ENCODE results near the gene BICRA. TPM values are rescaled to one million over a fixed set of nuclear protein-coding genes. Genes with fewer than 3 reads are reported as not detected.

The BICRA gene
- total and polyA plus RNA-seq, 9 of the 15 experiments (the other 6 are each of a cell fraction or from before 2014, with no cell fraction given), result 0.01 to 8.8 (median 1.2) TPM

- Histone ChIP-seq H3K27ac (ENCODE audit: extremely low read depth, low read depth, low read length) (no peak overlapping the region), H3K36me3 (ENCODE audit: control insufficient read depth, insufficient read depth, low read length) (peaks cover 96% of the 10 kb centered on the region; the same call in 2 of the 3 replicates), H3K4me1 (replicated peaks in 1 of 2; ENCODE audit: control insufficient read depth in 2 of 2, insufficient read depth in 2 of 2, low read length in 2 of 2) (peaks cover 0 to 21% of the 10 kb centered on the region in 2 experiments; a peak in 2 of 5 replicates), H3K9ac (ENCODE audit: insufficient read depth in 1 of 2, low read depth in 2 of 2, low read length in 2 of 2) (no peak overlapping the region; a peak in 1 of 4 replicates), H3K9me1 (ENCODE audit: control insufficient read depth, insufficient read depth, low read length) (peaks cover 3% of the 10 kb centered on the region), H4K20me1 (replicated peaks; ENCODE audit: control insufficient read depth, insufficient read depth, low read length) (peaks cover 6% of the 10 kb centered on the region), H3K27me3 (ENCODE audit: control insufficient read depth in 2 of 2, insufficient read depth in 2 of 2, low read length in 2 of 2) (no peaks in the 10 kb centered on the region), H2AFZ (ENCODE audit: low read depth, low read length) (no peak overlapping the region), H3K9me3 (replicated peaks; ENCODE audit: control insufficient read depth, insufficient read depth, low read depth, low read length) (no peaks in the 10 kb centered on the region), H3K79me2 (ENCODE audit: control insufficient read depth, insufficient read depth, low read length) (peaks cover 20% of the 10 kb centered on the region), H3K4me2 (ENCODE audit: insufficient read depth, low read length) (no peak overlapping the region), H3K4me3 (no peak overlapping the region)
- in situ Hi-C loops (cut with MboI), result no loop called here
- ATAC-seq (no peak), DNase-seq (ENCODE audit: extremely low read depth in 1 of 4, low spot score in 3 of 4) (no peak), FAIRE-seq (no peak)
- POLR2A ChIA-PET, result interaction anchor here (0.7 to 1.6 kb wide), 3 partner anchors 13 to 101 kb away, joined by 3 to 7 read pairs (median 3); partner anchors contain the start of gene EHD2
- no peak for TF ChIP-seq NR2C1 (IDR thresholded peaks at IDR 0.05)
- no peak for TF ChIP-seq NR2C1 (tag; IDR thresholded peaks at IDR 0.05)
- TF ChIP-seq, protein P1, sequence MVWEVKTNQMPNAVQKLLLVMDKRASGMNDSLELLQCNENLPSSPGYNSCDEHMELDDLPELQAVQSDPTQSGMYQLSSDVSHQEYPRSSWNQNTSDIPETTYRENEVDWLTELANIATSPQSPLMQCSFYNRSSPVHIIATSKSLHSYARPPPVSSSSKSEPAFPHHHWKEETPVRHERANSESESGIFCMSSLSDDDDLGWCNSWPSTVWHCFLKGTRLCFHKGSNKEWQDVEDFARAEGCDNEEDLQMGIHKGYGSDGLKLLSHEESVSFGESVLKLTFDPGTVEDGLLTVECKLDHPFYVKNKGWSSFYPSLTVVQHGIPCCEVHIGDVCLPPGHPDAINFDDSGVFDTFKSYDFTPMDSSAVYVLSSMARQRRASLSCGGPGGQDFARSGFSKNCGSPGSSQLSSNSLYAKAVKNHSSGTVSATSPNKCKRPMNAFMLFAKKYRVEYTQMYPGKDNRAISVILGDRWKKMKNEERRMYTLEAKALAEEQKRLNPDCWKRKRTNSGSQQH (CRISPR knock-in tag; IDR thresholded peaks at IDR 0.05), result no peak
- peak; percentile 67 for TF ChIP-seq RBFOX2 (IDR thresholded peaks at IDR 0.05; ENCODE audit: low read depth, low read length)
- TF ChIP-seq POLR2A (conservative IDR thresholded peaks at IDR 0.05), result 0 out of 2 replicates have a peak, but pooled peaks have one; percentile 18
- TF ChIP-seq MAX (CRISPR knock-in tag; IDR thresholded peaks at IDR 0.05), result no peak
- peak; percentile 42; the same call in 1 of the 2 replicates for TF ChIP-seq POLR2G (IDR thresholded peaks at IDR 0.05; ENCODE audit: low read depth, low read length)
- TF ChIP-seq MBD2 (IDR thresholded peaks at IDR 0.05; ENCODE audit: borderline replicate concordance, low read depth), result no peak
- WGBS (ENCODE audit: insufficient coverage, low coverage, missing lambda C conversion rate), result 95% methylated on average over 25 of the region's 27 CpGs
- intact Hi-C loops (cut with micrococcal nuclease), result no loop called here
- CTCF ChIA-PET (ENCODE audit: low intra/inter-chr PET ratio), result no interaction called here
- BruUV-seq (replicated peaks), result no TSS peak
These were observed 143.7 kb downstream of the BICRA start for GRCh38 chr19:47752440-47753211.

Small RNA genes lying within 50 kb of the gene (small RNA-seq; reads per million reads assigned to genes)
- gene RN7SL322P, result not detected

Other genes starting within 250 kb of the BICRA start
Only the 7 nearest of the 10 such genes appear.
- 0.64 and 0.86 TPM in 2 replicates for gene SLC8A2, start 137.2 kb upstream of the BICRA start, total RNA-seq (2014; rRNA removed)
- gene SLC8A2, start 137.2 kb upstream of the BICRA start, total RNA-seq (2014; rRNA removed; fragmentation: Illumina TruSeq; extraction: Trizol), result 0.10 and 0.15 TPM in 2 replicates
- gene SLC8A2, start 137.2 kb upstream of the BICRA start, total RNA-seq (2015; rRNA removed; fragmentation: Illumina TruSeq; extraction: Trizol), result 0.30 TPM in 1 of 2 replicates, not detected in the other
- 0.60 and 0.66 TPM in 2 replicates for gene SLC8A2, start 137.2 kb upstream of the BICRA start, total RNA-seq (2021)
- 0.09 and 0.17 TPM in 2 replicates for gene SLC8A2, start 137.2 kb upstream of the BICRA start, polyA plus RNA-seq (2011; rRNA removed)
- 0.07 and 0.43 TPM in 2 replicates for gene SLC8A2, start 137.2 kb upstream of the BICRA start, polyA plus RNA-seq (2014; fragmentation: Illumina TruSeq; extraction: Trizol)
- not detected for gene SLC8A2, start 137.2 kb upstream of the BICRA start, polyA plus RNA-seq (2014; fragmentation: Nextera tagmentation; extraction: Ambion mirVana)
- 0.18 and 0.32 TPM in 2 replicates for gene SLC8A2, start 137.2 kb upstream of the BICRA start, polyA plus RNA-seq (2014; rRNA removed)
- 8.5 and 11.9 TPM in 2 replicates for gene KPTN, start 124.9 kb upstream of the BICRA start, total RNA-seq (2014; rRNA removed)
- 4.9 and 6.4 TPM in 2 replicates for gene KPTN, start 124.9 kb upstream of the BICRA start, total RNA-seq (2014; rRNA removed; fragmentation: Illumina TruSeq; extraction: Trizol)
- gene KPTN, start 124.9 kb upstream of the BICRA start, total RNA-seq (2015; rRNA removed; fragmentation: Illumina TruSeq; extraction: Trizol), result 7.8 and 8.0 TPM in 2 replicates
- 14.3 and 16.3 TPM in 2 replicates for gene KPTN, start 124.9 kb upstream of the BICRA start, total RNA-seq (2021)
- gene KPTN, start 124.9 kb upstream of the BICRA start, polyA plus RNA-seq (2011; rRNA removed), result 10.0 and 10.5 TPM in 2 replicates
- 12.3 and 18.2 TPM in 2 replicates for gene KPTN, start 124.9 kb upstream of the BICRA start, polyA plus RNA-seq (2014; fragmentation: Illumina TruSeq; extraction: Trizol)
- 1 to 10 TPM in 1 of 2 experiments, under 1 TPM in 1; 0.56 to 2.7 TPM for gene KPTN, start 124.9 kb upstream of the BICRA start, polyA plus RNA-seq (2014; fragmentation: Nextera tagmentation; extraction: Ambion mirVana)
- gene KPTN, start 124.9 kb upstream of the BICRA start, polyA plus RNA-seq (2014; rRNA removed), result 16.2 and 18.6 TPM in 2 replicates
- 98.6 and 103 TPM in 2 replicates for gene NAPA, start 94.1 kb upstream of the BICRA start, total RNA-seq (2014; rRNA removed)
- 23.3 and 25.7 TPM in 2 replicates for gene NAPA, start 94.1 kb upstream of the BICRA start, total RNA-seq (2014; rRNA removed; fragmentation: Illumina TruSeq; extraction: Trizol)
- 49.3 and 49.4 TPM in 2 replicates for gene NAPA, start 94.1 kb upstream of the BICRA start, total RNA-seq (2015; rRNA removed; fragmentation: Illumina TruSeq; extraction: Trizol)
- 88.5 and 92.6 TPM in 2 replicates for gene NAPA, start 94.1 kb upstream of the BICRA start, total RNA-seq (2021)
- gene NAPA, start 94.1 kb upstream of the BICRA start, polyA plus RNA-seq (2011; rRNA removed), result 77.5 and 115 TPM in 2 replicates
- gene NAPA, start 94.1 kb upstream of the BICRA start, polyA plus RNA-seq (2014; fragmentation: Illumina TruSeq; extraction: Trizol), result 82.2 and 88.2 TPM in 2 replicates
- gene NAPA, start 94.1 kb upstream of the BICRA start, polyA plus RNA-seq (2014; fragmentation: Nextera tagmentation; extraction: Ambion mirVana), result 10 to 100 TPM in 1 of 2 experiments, 1 to 10 TPM in 1; 5.4 to 22.4 TPM
- 79.3 and 91.8 TPM in 2 replicates for gene NAPA, start 94.1 kb upstream of the BICRA start, polyA plus RNA-seq (2014; rRNA removed)
- 0.09 and 0.12 TPM in 2 replicates for gene ZNF541, start 36.0 kb upstream of the BICRA start, total RNA-seq (2014; rRNA removed)
- gene ZNF541, start 36.0 kb upstream of the BICRA start, total RNA-seq (2014; rRNA removed; fragmentation: Illumina TruSeq; extraction: Trizol), result 0.03 and 0.04 TPM in 2 replicates
- 0.08 and 0.11 TPM in 2 replicates for gene ZNF541, start 36.0 kb upstream of the BICRA start, total RNA-seq (2015; rRNA removed; fragmentation: Illumina TruSeq; extraction: Trizol)
- 0.04 and 0.16 TPM in 2 replicates for gene ZNF541, start 36.0 kb upstream of the BICRA start, total RNA-seq (2021)
- 0.06 and 0.15 TPM in 2 replicates for gene ZNF541, start 36.0 kb upstream of the BICRA start, polyA plus RNA-seq (2011; rRNA removed)
- gene ZNF541, start 36.0 kb upstream of the BICRA start, polyA plus RNA-seq (2014; fragmentation: Illumina TruSeq; extraction: Trizol), result 0.07 TPM in 1 of 2 replicates, not detected in the other
- under 1 TPM in 1 of 2 experiments, not detected in 1; 0.04 TPM for gene ZNF541, start 36.0 kb upstream of the BICRA start, polyA plus RNA-seq (2014; fragmentation: Nextera tagmentation; extraction: Ambion mirVana)
- 0.03 and 0.04 TPM in 2 replicates for gene ZNF541, start 36.0 kb upstream of the BICRA start, polyA plus RNA-seq (2014; rRNA removed)
- gene EHD2, start 104.3 kb downstream of the BICRA start, total RNA-seq (2014; rRNA removed), result 4.3 and 5.9 TPM in 2 replicates
- gene EHD2, start 104.3 kb downstream of the BICRA start, total RNA-seq (2014; rRNA removed; fragmentation: Illumina TruSeq; extraction: Trizol), result 1.6 and 1.8 TPM in 2 replicates
- gene EHD2, start 104.3 kb downstream of the BICRA start, total RNA-seq (2015; rRNA removed; fragmentation: Illumina TruSeq; extraction: Trizol), result 1.8 and 2.3 TPM in 2 replicates
- gene EHD2, start 104.3 kb downstream of the BICRA start, total RNA-seq (2021), result 26.3 and 32.2 TPM in 2 replicates
- 3.0 and 9.6 TPM in 2 replicates for gene EHD2, start 104.3 kb downstream of the BICRA start, polyA plus RNA-seq (2011; rRNA removed)
- gene EHD2, start 104.3 kb downstream of the BICRA start, polyA plus RNA-seq (2014; fragmentation: Illumina TruSeq; extraction: Trizol), result 14.7 and 15.3 TPM in 2 replicates
- gene EHD2, start 104.3 kb downstream of the BICRA start, polyA plus RNA-seq (2014; fragmentation: Nextera tagmentation; extraction: Ambion mirVana), result 1 to 10 TPM; 1.7 to 2.1 TPM
- 7.5 and 9.0 TPM in 2 replicates for gene EHD2, start 104.3 kb downstream of the BICRA start, polyA plus RNA-seq (2014; rRNA removed)
- gene NOP53, start 136.4 kb downstream of the BICRA start, total RNA-seq (2014; rRNA removed), result 254 and 304 TPM in 2 replicates
- gene NOP53, start 136.4 kb downstream of the BICRA start, total RNA-seq (2014; rRNA removed; fragmentation: Illumina TruSeq; extraction: Trizol), result 97.1 and 111 TPM in 2 replicates
- gene NOP53, start 136.4 kb downstream of the BICRA start, total RNA-seq (2015; rRNA removed; fragmentation: Illumina TruSeq; extraction: Trizol), result 139 and 145 TPM in 2 replicates
- 207 and 231 TPM in 2 replicates for gene NOP53, start 136.4 kb downstream of the BICRA start, total RNA-seq (2021)
- 146 and 189 TPM in 2 replicates for gene NOP53, start 136.4 kb downstream of the BICRA start, polyA plus RNA-seq (2011; rRNA removed)
- gene NOP53, start 136.4 kb downstream of the BICRA start, polyA plus RNA-seq (2014; fragmentation: Illumina TruSeq; extraction: Trizol), result 113 and 268 TPM in 2 replicates
- 1 to 10 TPM; 6.5 to 7.0 TPM for gene NOP53, start 136.4 kb downstream of the BICRA start, polyA plus RNA-seq (2014; fragmentation: Nextera tagmentation; extraction: Ambion mirVana)
- 257 and 274 TPM in 2 replicates for gene NOP53, start 136.4 kb downstream of the BICRA start, polyA plus RNA-seq (2014; rRNA removed)
- 191 and 212 TPM in 2 replicates for gene SELENOW, start 169.6 kb downstream of the BICRA start, total RNA-seq (2014; rRNA removed)
- gene SELENOW, start 169.6 kb downstream of the BICRA start, total RNA-seq (2014; rRNA removed; fragmentation: Illumina TruSeq; extraction: Trizol), result 78.3 and 95.2 TPM in 2 replicates
- 168 and 181 TPM in 2 replicates for gene SELENOW, start 169.6 kb downstream of the BICRA start, total RNA-seq (2015; rRNA removed; fragmentation: Illumina TruSeq; extraction: Trizol)
- 91.9 and 103 TPM in 2 replicates for gene SELENOW, start 169.6 kb downstream of the BICRA start, total RNA-seq (2021)
- gene SELENOW, start 169.6 kb downstream of the BICRA start, polyA plus RNA-seq (2011; rRNA removed), result 118 and 125 TPM in 2 replicates
- 117 and 153 TPM in 2 replicates for gene SELENOW, start 169.6 kb downstream of the BICRA start, polyA plus RNA-seq (2014; fragmentation: Illumina TruSeq; extraction: Trizol)
- 100 to 1,000 TPM; 268 to 279 TPM for gene SELENOW, start 169.6 kb downstream of the BICRA start, polyA plus RNA-seq (2014; fragmentation: Nextera tagmentation; extraction: Ambion mirVana)
- gene SELENOW, start 169.6 kb downstream of the BICRA start, polyA plus RNA-seq (2014; rRNA removed), result 156 and 183 TPM in 2 replicates

Measured in K562 (cell line).